ENCODE data around the gene ELK3. TPM values are rescaled to one million over a fixed set of nuclear protein-coding genes. Genes with fewer than 3 reads are reported as not detected.

Gene ELK3
- total and polyA plus RNA-seq, 9 of the 15 experiments (the other 6 are each of a cell fraction or from before 2014, with no cell fraction given), result 1.5 to 5.5 (median 2.9) TPM

DNA sequence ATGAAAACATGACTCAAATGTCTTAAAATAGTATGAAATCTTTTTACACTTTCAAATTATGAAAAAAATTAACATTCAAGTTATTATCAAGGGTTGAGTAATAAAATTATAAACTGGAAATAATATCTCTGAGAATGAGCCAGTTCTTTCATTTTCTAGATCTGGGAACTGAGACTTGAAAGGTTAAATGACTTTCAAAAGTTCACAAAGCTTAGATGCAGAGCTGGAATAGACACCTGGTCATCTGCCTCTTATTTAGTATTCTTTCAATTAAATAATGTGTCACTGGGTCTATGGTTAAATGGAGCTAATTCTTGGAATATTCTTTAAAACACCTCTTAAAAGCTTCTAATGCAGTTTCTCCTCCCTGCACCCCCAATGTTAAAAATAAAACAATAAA, 119.4 kb downstream of the ELK3 start (continued):
- TF ChIP-seq, protein P1, sequence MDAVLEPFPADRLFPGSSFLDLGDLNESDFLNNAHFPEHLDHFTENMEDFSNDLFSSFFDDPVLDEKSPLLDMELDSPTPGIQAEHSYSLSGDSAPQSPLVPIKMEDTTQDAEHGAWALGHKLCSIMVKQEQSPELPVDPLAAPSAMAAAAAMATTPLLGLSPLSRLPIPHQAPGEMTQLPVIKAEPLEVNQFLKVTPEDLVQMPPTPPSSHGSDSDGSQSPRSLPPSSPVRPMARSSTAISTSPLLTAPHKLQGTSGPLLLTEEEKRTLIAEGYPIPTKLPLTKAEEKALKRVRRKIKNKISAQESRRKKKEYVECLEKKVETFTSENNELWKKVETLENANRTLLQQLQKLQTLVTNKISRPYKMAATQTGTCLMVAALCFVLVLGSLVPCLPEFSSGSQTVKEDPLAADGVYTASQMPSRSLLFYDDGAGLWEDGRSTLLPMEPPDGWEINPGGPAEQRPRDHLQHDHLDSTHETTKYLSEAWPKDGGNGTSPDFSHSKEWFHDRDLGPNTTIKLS (IDR thresholded peaks at IDR 0.05; ENCODE audit: borderline replicate concordance, low read depth), result no peak
- no peak for TF ChIP-seq RUNX1 (IDR thresholded peaks at IDR 0.05; ENCODE audit: low read depth)

GRCh38 chr12:96314723-96315122, 120.5 kb downstream of the ELK3 start:
- Histone ChIP-seq H3K9ac (ENCODE audit: insufficient read depth in 1 of 2, low read depth in 2 of 2, low read length in 2 of 2) (no peak overlapping the region), H3K9me3 (replicated peaks; ENCODE audit: control insufficient read depth, insufficient read depth, low read depth, low read length) (no peaks in the 10 kb centered on the region), H3K27ac (ENCODE audit: extremely low read depth, low read depth, low read length) (no peak overlapping the region), H2AFZ (ENCODE audit: low read depth, low read length) (no peak overlapping the region), H3K27me3 (ENCODE audit: control insufficient read depth in 2 of 2, insufficient read depth in 2 of 2, low read length in 2 of 2) (no peaks in the 10 kb centered on the region), H3K4me3 (no peak overlapping the region), H3K36me3 (ENCODE audit: control insufficient read depth, insufficient read depth, low read length) (peaks cover 23% of the 10 kb centered on the region; the same call in 2 of the 3 replicates), H3K79me2 (ENCODE audit: control insufficient read depth, insufficient read depth, low read length) (peaks cover 35% of the 10 kb centered on the region), H3K4me1 (replicated peaks in 1 of 2; ENCODE audit: control insufficient read depth in 2 of 2, insufficient read depth in 2 of 2, low read length in 2 of 2) (peaks cover 0 to 9% of the 10 kb centered on the region in 2 experiments; a peak in 4 of 5 replicates), H4K20me1 (replicated peaks; ENCODE audit: control insufficient read depth, insufficient read depth, low read length) (no peaks in the 10 kb centered on the region), H3K9me1 (ENCODE audit: control insufficient read depth, insufficient read depth, low read length) (no peaks in the 10 kb centered on the region), H3K4me2 (ENCODE audit: insufficient read depth, low read length) (no peak overlapping the region)
- BruUV-seq (replicated peaks), result no TSS peak
- 9% methylated on average over 2 of the region's 2 CpGs for WGBS (ENCODE audit: insufficient coverage, low coverage, missing lambda C conversion rate)
- in situ Hi-C loops (cut with MboI) (no loop called here), intact Hi-C loops (cut with micrococcal nuclease) (loop anchor here (5.0 to 10.0 kb wide), 2 partner anchors 60 to 83 kb away; no protein-coding TSS in a partner anchor)
- POLR2A ChIA-PET, result interaction anchor here (0.8 kb wide), 1 partner anchor 1180 kb away, joined by 3 read pairs; no protein-coding TSS in a partner anchor
- DNase-seq (ENCODE audit: extremely low read depth in 1 of 4, low spot score in 3 of 4) (peak in 1 of 4 experiments; percentile 30), ATAC-seq (peak; percentile 81), FAIRE-seq (peak; percentile 70)
- CTCF ChIA-PET (ENCODE audit: low intra/inter-chr PET ratio), result no interaction called here
- peak; percentile 40 to 47; a peak in 2 of 4 replicates for TF ChIP-seq KDM1A (IDR thresholded peaks at IDR 0.05)
- TF ChIP-seq HDAC8 (tag; IDR thresholded peaks at IDR 0.05), result no peak
- peak; percentile 14; the same call in 1 of the 2 replicates for TF ChIP-seq VEZF1 (CRISPR knock-in tag; IDR thresholded peaks at IDR 0.05)
- peak; percentile 67 for TF ChIP-seq MEIS2 (IDR thresholded peaks at IDR 0.05; ENCODE audit: partially characterized antibody)
- TF ChIP-seq, protein P1 (IDR thresholded peaks at IDR 0.05; ENCODE audit: borderline replicate concordance, low read depth), result no peak
- no peak for TF ChIP-seq PBX2 (CRISPR knock-in tag; IDR thresholded peaks at IDR 0.05; ENCODE audit: low read depth)
- TF ChIP-seq PBX2 (tag; conservative IDR thresholded peaks at IDR 0.05; ENCODE audit: low read depth), result peak; percentile 52
- TF ChIP-seq ZNF583 (CRISPR knock-in tag; IDR thresholded peaks at IDR 0.05), result no peak
- TF ChIP-seq HNRNPLL (IDR thresholded peaks at IDR 0.05; ENCODE audit: low read depth, low read length, poor library complexity, severe bottlenecking), result no peak
- no peak for TF ChIP-seq RUNX1 (IDR thresholded peaks at IDR 0.05; ENCODE audit: low read depth)
- TF ChIP-seq, protein P2, sequence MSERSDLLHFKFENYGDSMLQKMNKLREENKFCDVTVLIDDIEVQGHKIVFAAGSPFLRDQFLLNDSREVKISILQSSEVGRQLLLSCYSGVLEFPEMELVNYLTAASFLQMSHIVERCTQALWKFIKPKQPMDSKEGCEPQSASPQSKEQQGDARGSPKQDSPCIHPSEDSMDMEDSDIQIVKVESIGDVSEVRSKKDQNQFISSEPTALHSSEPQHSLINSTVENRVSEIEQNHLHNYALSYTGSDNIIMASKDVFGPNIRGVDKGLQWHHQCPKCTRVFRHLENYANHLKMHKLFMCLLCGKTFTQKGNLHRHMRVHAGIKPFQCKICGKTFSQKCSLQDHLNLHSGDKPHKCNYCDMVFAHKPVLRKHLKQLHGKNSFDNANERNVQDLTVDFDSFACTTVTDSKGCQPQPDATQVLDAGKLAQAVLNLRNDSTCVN (CRISPR knock-in tag; IDR thresholded peaks at IDR 0.05), result no peak
